ENCODE results near the gene CTRL. TPM values are rescaled to one million over a fixed set of nuclear protein-coding genes. Genes with fewer than 3 reads are reported as not detected.

Gene CTRL
- polyA plus RNA-seq, 1 of the 3 experiments (the other 2 are of a cell fraction), result 1.9 TPM

DNA sequence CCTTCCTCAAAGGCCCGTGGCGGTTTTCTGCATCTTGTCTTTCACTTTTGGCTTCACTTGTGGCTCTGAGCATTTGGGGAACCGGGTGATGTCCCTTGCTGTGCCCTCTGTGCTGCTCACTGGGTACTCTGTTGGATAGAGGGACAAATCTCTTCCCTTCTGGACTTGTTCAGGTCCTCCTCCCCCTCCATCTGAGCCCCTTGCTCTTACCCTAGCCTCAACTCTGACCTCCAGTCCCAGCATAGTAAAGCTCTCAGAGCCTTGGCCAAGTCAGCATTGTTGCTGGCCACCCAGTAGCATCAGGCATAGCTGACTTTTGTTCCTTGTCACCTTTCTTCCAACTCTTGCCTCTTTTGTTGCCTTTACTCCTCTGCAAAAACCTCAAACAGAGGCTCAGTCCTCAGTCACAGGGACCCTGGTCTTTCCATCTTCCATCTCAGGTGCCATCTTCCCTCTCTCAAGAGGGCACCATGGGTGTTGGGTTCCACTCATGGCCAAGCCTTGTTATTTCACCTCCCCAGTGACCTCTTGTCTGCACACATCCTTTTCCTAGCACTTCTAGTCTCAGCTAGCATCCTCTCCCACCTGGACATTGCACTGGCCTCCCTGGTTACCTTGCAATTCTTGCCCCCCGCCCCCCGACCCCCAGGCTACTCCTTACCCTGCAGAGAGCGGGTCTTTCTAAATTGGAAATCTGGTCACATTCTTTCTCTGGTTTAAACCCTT is 5.4 kb upstream of the CTRL start:
- TF ChIP-seq TAF1 (IDR thresholded peaks at IDR 0.05; ENCODE audit: borderline replicate concordance, low read depth, low read length) (0 out of 2 replicates have a peak, but pooled peaks have one; percentile 0), POLR2AphosphoS5 (IDR thresholded peaks at IDR 0.05; ENCODE audit: low read depth, low read length) (peak; percentile 22; the same call in 1 of the 2 replicates), TCF12 (IDR thresholded peaks at IDR 0.05) (no peak)
- Histone ChIP-seq H3K36me3 (replicated peaks in 1 of 2; ENCODE audit: control insufficient read depth in 1 of 2, insufficient read depth in 2 of 2, low read length in 1 of 2) (peaks cover 7 to 12% of the 10 kb centered on the region in 2 experiments), H3K9me2 (no peaks in the 10 kb centered on the region), H4K20me1 (ENCODE audit: insufficient read depth) (0 out of 2 replicates have a peak, but pooled peaks cover 5% of the 10 kb centered on the region), H3K4me2 (peak overlapping the region; percentile 99), H3K27ac (ENCODE audit: low read depth in 2 of 2, low read length in 1 of 2) (peak overlapping the region; percentile 79 to 85), H2AFZ (ENCODE audit: low read depth) (0 out of 2 replicates have a peak overlapping the region, but pooled peaks have one; percentile 42), H3K4me3 (ENCODE audit: low read depth in 2 of 2, low read length in 1 of 2) (peak overlapping the region; percentile 84 to 89), H3K9me3 (no peaks in the 10 kb centered on the region), H3K9ac (peak overlapping the region; percentile 86), H3F3A (replicated peaks; ENCODE audit: insufficient read depth) (peaks cover 24% of the 10 kb centered on the region), H3K27me3 (ENCODE audit: insufficient read depth) (no peaks in the 10 kb centered on the region), H3K79me2 (ENCODE audit: insufficient read depth) (peaks cover 28% of the 10 kb centered on the region), H3K4me1 (ENCODE audit: control insufficient read depth in 1 of 2, insufficient read depth in 2 of 2, low read depth in 1 of 2, low read length in 1 of 2) (peaks cover 11 to 32% of the 10 kb centered on the region in 2 experiments; a peak in 2 of 4 replicates)
- DNase-seq, result no peak
- POLR2A ChIA-PET, result no interaction called here
- CTCF ChIA-PET, result interaction anchor here (1.0 to 28.1 kb wide), 5 partner anchors 8 to 416 kb away, joined by 3 to 564 read pairs (median 5); partner anchors contain the start of genes EDC4, NRN1L and PSKH1
- WGBS (ENCODE audit: low lambda C conversion rate), result 50% methylated on average over 6 of the region's 6 CpGs

DNA sequence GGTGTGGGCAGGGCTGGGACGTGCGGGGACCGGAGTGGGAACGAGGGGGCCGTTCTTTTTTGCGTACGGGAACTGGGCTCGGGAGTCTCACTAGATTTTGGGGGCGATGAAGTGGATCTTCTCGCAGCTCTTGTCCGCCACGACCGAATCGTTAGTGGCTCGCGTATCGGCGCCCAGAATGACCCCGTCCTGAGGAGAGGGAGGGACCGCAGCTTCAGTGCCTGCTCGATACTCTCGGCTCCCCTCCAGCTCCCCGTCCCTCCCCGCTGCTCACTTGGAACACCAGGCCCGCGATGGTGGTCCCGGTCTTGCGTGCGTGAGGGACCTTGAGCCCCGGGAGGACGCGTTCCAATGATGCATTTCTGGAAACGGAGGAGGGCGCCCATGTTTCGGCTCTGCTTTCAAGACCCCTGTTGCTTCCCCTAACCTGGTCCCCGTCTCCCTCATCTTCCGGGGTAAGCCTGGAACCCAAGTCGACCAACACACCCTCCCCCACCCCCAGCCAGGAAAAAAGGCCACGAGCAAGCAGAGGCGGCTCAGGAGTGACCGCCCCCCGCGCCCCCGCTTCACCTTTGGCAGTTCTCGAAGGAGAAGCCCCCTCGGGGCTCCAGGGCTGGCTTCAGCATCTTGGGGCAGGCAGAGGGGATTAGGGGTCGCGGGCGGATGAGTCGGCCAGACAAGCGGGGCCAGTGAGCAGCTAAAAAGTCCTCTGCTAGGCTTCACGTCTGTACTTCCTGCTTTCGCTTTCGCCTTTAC is 4.6 kb upstream of the CTRL start, which contains the start of gene PSMB10:
Gene PSMB10 (minus strand): TSS at position 727 of the 756 bp plus-strand sequence. CDS start 101 bp downstream, at position 626.
- peak; percentile 74 for DNase-seq
- no peaks in the 10 kb centered on the region for H4K20me1 ChIP-seq (ENCODE audit: insufficient read depth)
- H3K79me2 ChIP-seq (ENCODE audit: insufficient read depth), result peaks cover 28% of the 10 kb centered on the region
- peaks cover 11 to 28% of the 10 kb centered on the region in 2 experiments; a peak in 2 of 4 replicates for H3K4me1 ChIP-seq (ENCODE audit: control insufficient read depth in 1 of 2, insufficient read depth in 2 of 2, low read depth in 1 of 2, low read length in 1 of 2)
- H3K27ac ChIP-seq (ENCODE audit: low read depth in 2 of 2, low read length in 1 of 2), result peak within 1 kb of the TSS; percentile 79 to 85
- ChIA-PET POLR2A (interaction anchor here (0.7 to 2.5 kb wide), 8 partner anchors 11 to 149 kb away, joined by 4 to 12 read pairs (median 5); partner anchors contain the start of genes DDX28, DUS2, NFATC3 and NRN1L), CTCF (interaction anchor here (0.9 to 28.1 kb wide), 7 partner anchors 8 to 264 kb away, joined by 3 to 564 read pairs (median 7); partner anchors contain the start of genes EDC4, NRN1L and PSKH1)
- H3K9me2 ChIP-seq, result no peaks in the 10 kb centered on the region
- H3K9me3 ChIP-seq, result no peaks in the 10 kb centered on the region
- H2AFZ ChIP-seq (ENCODE audit: low read depth), result peak within 1 kb of the TSS; percentile 42; the same call in 1 of the 2 replicates
- H3K4me2 ChIP-seq, result peak within 1 kb of the TSS; percentile 99
- peaks cover 18% of the 10 kb centered on the region for H3F3A ChIP-seq (replicated peaks; ENCODE audit: insufficient read depth)
- TF ChIP-seq TAF1 (IDR thresholded peaks at IDR 0.05; ENCODE audit: borderline replicate concordance, low read depth, low read length) (peak; percentile 19; the same call in 1 of the 2 replicates), SMC3 (IDR thresholded peaks at IDR 0.05; ENCODE audit: low read depth, low read length) (no peak), FOSL2 (IDR thresholded peaks at IDR 0.05; ENCODE audit: borderline replicate concordance, low read depth) (0 out of 2 replicates have a peak, but pooled peaks have one; percentile 5), RAD21 (IDR thresholded peaks at IDR 0.05; ENCODE audit: low read length) (peak; percentile 18; the same call in 1 of the 2 replicates)
- TF ChIP-seq, protein P1, sequence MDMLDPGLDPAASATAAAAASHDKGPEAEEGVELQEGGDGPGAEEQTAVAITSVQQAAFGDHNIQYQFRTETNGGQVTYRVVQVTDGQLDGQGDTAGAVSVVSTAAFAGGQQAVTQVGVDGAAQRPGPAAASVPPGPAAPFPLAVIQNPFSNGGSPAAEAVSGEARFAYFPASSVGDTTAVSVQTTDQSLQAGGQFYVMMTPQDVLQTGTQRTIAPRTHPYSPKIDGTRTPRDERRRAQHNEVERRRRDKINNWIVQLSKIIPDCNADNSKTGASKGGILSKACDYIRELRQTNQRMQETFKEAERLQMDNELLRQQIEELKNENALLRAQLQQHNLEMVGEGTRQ (IDR thresholded peaks at IDR 0.05; ENCODE audit: borderline replicate concordance, low read depth, low read length), result no peak
- H3K27me3 ChIP-seq (ENCODE audit: insufficient read depth), result no peaks in the 10 kb centered on the region
- peaks cover 4 to 15% of the 10 kb centered on the region in 2 experiments for H3K36me3 ChIP-seq (replicated peaks in 1 of 2; ENCODE audit: control insufficient read depth in 1 of 2, insufficient read depth in 2 of 2, low read length in 1 of 2)
- peak within 1 kb of the TSS; percentile 86 for H3K9ac ChIP-seq
- WGBS (ENCODE audit: low lambda C conversion rate), result 1% methylated on average over 22 of the region's 54 CpGs
- peak within 1 kb of the TSS; percentile 84 to 89 for H3K4me3 ChIP-seq (ENCODE audit: low read depth in 2 of 2, low read length in 1 of 2)

All from SK-N-SH (cell line).